ENCODE results near the gene CALN1.

DNA sequence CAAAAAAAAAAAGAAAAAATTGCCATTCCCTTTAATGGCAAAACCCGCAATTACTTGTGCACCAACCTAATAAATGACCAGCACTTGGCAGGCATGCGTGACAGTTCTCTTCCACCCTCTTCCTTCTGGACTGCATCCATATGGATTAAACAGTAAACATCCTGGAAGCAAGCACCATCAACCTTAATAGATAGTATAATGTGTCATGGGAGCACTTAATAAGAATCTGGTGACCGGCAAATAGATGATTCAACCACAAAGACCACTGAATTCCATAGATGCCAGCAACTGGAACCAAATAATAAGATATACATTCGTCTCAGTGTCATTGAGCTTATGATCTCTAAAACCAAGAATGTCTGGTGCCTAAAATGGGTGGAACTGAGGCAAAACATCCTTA is 610.2 kb downstream of the CALN1 start:
- TF ChIP-seq, protein P1, sequence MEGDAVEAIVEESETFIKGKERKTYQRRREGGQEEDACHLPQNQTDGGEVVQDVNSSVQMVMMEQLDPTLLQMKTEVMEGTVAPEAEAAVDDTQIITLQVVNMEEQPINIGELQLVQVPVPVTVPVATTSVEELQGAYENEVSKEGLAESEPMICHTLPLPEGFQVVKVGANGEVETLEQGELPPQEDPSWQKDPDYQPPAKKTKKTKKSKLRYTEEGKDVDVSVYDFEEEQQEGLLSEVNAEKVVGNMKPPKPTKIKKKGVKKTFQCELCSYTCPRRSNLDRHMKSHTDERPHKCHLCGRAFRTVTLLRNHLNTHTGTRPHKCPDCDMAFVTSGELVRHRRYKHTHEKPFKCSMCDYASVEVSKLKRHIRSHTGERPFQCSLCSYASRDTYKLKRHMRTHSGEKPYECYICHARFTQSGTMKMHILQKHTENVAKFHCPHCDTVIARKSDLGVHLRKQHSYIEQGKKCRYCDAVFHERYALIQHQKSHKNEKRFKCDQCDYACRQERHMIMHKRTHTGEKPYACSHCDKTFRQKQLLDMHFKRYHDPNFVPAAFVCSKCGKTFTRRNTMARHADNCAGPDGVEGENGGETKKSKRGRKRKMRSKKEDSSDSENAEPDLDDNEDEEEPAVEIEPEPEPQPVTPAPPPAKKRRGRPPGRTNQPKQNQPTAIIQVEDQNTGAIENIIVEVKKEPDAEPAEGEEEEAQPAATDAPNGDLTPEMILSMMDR (IDR thresholded peaks at IDR 0.05; ENCODE audit: low read length) = no peak
- TF ChIP-seq EZH2 (optimal IDR thresholded peaks at IDR 0.05; ENCODE audit: low read depth, low read length) = no peak
